Activated gamma-delta T cell (primary cell): Measurements from ENCODE around the gene PARVB.

Experiments used
- DNase-seq: peaks from one replicate; lab custom pipeline; 2025; lab: John Stamatoyannopoulos, UW

The PARVB gene

GRCh38 chr22:44183287-44183588, 159.1 kb downstream of the PARVB start:
- no peak for DNase-seq

DNA sequence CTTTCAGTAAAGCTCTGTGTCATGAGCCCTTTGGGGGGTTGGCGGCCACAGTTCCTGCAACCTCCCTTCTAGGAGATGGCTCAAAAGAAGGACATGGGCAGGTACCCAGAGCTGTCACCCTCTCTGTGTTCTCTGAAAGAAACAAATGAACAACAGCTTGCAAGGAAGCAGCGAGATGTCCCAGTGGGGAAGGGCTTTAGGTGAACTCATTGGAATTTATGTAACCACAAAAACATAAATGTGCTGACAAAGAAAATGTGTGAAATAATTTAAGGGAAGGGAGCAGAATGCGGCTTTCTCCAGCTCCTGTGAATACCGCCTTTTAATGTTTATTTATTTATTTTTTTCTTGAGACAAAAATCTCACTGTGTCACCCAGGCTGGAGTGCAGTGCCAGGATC, 159.9 kb downstream of the PARVB start:
- no peak for DNase-seq

DNA sequence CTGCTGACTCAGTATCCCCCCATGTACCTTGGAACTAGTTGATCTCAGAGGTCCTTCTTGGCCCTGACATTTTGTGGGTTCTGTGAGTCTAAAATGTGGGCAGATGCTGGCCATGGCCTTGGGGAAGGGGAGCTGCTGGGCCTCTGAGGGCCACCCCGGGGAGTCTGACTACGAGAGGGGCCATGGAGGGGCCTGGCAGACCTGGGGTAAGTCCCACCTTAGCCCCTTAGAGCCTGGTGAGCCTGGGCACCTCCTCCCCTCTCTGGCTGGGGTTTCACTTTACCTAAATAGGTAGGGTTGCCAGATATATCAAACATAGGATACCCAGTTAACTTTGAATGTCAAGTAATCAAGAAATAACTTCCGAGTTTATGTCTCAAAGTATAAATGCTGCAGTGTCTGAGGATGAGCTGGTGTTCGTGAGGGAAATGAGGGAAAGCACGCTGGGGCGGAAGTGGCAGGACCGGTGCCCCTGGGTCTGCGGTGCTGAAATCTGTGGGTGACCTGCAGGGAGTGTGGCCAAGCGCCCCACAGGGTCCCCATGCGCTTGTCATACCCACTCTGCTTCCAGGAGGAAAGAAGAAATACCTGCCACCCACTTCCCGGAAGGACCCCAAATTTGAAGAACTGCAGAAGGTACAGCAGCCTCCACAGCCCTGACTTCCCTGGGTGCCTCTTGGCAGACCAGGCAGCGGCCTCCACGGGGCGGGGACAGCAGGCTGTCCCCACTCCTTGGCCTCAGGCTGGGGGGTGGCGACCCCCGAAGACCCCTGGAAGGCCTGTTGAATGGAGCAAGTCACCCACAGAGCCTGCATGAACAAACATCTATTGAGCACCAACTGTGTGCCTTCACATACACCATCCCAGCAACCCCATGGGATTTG, 161.4 kb downstream of the PARVB start:
- no peak for DNase-seq

GRCh38 chr22:44186121-44186510, 162.0 kb downstream of the PARVB start:
- DNase-seq, result no peak

GRCh38 chr22:44186737-44187136, 162.6 kb downstream of the PARVB start:
- no peak for DNase-seq

GRCh38 chr22:44187652-44188230, 163.6 kb downstream of the PARVB start:
- no peak for DNase-seq

- DNase-seq, result no peak
Observed at GRCh38 chr22:44188316-44188715, 164.2 kb downstream of the PARVB start.

GRCh38 chr22:44188986-44189630, 165.0 kb downstream of the PARVB start:
- DNase-seq, result no peak

DNA sequence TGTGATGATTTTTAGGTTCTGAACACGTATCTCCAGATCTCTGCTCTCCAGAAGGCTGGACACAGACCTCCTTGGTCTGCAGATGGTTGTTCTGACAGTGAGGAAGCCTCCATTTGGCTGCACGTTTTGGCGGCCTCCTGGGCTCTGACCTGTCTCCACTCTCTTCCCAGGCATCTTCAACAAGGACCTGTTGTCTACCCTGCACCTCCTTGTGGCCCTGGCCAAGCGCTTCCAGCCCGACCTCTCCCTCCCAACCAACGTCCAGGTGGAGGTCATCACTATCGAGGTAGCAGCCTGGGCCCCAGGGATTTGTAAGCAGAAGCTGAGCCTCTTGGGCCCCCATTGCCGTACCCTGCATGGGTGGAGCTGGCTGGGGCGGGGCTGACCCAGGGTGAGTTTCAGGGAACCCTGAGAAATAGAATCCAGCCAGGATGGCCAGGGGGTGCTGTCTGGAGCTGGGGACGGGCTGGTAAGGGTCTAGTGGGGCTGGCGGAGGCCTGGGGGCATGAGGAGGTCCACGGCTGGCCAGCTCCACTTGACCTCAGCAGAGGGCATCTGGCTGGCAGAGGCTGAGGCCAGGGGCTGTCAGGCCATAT, 166.4 kb downstream of the PARVB start:
- DNase-seq, result no peak

DNA sequence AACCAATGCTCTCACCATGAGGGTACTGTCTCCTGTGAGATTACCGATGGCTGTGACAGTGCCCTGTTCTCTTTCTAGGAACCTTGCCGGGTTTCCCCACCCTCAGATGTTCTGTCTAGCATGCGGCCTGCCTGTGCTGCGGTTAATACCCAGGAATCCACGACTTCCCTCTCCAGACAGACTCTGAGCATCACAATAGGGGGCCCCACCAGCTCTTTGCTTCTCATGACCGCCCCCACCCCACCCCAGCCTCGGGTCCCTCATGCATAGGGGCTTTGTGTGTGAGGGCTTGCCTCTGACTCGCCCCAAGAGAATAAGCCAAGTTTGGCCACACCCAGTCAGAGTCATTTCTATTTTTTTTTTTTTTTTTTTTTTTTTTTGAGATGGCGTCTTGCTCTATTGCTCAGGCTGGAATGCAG, 166.9 kb downstream of the PARVB start:
- DNase-seq, result no peak

DNA sequence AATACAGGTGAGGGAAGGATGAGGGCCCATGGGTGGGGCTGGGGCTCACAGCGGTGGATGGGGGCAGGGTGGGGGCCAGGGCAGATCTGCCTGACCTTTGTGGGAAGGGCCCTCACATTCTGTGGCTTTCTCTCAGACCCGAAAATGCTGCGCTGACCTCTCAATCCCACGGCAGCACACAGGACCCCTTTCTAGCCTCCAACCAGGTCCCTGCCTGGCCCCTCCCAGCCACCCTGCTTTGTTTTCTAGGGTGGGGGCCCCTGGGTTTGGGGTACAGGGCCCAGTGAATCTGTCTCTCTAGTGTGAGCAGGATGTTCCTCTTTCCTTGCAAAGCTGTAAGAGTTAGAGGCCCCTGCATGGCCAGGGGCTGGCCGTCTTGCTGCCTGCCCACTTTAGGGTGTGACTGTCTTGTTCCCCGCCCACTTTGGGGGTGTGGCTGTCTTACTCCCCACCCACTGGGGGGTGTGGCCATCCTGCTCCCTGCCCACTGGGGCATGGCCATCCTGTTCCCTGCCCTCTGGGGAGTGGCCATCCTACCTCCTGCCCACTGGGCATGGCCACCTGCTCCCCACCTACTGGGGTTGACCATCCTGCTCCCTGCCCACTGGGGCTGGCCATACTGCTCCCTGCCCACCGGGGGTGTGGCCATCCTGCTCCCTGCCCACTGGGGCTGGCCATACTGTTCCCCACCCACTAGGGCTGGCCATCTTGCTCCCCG, 168.2 kb downstream of the PARVB start:
- no peak for DNase-seq

DNA sequence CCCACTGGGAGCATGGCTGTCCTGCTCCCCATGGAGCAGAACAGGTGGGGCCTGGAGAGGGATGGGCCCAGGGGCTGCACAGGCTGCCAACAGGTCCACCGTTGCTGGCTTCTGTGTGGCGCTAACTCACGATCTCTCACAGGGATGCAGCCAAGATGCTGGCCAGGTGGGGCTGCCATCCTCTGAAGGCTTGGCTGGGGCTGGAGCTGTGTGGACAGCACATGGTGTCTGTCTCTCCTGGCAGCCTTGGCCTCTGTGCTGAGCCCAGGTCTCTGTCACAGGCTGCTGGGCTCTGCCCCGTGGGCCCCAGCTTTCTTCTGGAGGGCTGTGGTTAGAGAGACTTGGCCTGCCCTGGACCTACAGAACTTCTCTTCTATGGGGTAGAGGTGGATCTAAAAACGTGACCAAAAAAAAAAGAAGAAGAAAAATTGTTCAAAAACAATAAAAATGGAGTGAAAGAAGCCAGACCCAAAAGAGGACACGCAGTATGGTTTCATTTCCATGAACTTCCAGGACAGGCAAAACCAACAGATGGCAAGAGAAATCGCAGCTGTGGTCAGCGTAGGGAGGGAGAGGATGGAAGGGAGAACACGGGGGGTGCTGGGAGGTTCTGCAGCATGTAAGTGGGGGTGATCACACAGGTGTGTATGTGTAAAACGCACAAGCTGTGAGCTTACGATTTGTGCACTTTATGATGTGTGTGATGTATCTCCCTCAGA, 168.9 kb downstream of the PARVB start:
- DNase-seq, result no peak

DNA sequence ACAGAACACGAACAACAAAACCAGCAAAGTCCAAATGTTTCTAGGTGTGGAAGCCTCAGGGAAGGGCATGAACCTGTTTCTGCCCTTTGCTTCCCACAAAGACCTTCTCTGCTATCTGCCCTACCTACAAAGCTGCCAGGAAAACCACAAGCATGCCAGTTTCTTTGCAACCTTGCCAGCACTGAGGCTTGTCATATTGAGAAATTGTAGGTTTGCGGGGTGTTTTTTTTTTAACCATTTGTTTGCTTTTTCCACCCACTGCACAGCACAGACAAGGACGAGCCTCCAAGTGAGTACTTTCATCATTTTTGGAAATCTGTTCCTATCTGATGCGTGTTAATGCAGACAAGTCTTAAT, 169.4 kb downstream of the PARVB start:
- DNase-seq, result no peak

GRCh38 chr22:44194569-44194968, 170.5 kb downstream of the PARVB start:
- DNase-seq, result no peak

GRCh38 chr22:44195189-44195871, 171.2 kb downstream of the PARVB start:
- no peak for DNase-seq

DNA sequence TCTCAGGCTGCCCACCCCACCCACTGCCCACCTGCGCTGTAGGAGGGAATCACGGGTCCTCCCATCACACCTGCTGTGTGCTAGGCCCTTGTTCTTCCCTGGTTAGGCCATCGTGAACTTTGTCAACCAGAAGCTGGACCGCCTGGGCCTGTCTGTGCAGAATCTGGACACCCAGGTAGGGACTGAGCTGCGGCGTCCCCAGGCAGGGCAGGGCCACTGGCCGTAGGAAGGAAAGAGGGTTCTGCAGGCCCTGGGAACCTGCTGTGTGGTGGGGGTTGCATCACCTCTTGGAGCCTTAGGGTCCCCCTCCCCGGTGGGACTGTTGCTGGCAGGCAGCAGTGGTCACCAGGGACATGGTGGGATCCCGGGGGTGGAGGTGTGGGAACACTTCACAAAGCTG, 172.1 kb downstream of the PARVB start:
- no peak for DNase-seq

DNA sequence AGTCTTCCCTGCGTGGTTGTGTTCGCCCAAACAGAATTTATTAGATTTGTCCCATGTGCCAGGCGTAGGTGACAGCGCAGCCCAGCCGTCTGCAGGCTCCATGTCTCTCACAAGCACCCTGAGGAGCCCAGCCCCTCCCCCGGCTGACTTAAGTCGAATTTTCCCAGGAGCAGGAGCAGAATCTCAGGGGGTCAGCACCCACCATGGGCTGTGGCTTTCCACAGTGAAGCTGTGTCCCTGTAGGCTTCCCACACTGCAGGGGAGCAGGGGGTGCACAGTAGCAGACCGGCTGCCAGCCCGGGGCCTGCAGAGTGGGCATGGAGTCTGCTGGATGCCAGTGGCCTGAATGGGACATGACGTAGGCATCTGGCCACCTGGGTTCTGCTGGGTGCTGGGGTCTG, 172.6 kb downstream of the PARVB start:
- DNase-seq, result no peak

DNA sequence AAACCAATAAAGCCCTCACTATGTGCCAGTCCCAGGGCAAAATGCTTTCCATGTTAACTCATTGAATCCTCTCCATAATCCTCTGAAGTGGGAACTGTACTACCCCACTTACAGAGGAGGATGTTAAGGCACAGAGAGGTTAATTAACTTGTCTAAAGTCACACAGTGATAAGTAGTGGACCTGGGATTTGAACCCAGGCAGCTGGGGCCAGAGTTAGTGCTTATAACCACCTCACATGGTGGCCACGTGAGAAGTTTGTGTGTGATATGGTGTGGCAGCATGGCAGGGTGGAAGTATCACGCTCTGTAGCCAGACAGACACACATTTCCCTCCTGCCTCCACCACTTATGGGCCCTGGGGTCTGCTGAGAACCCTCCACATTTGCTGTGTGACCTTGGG, 173.2 kb downstream of the PARVB start:
- no peak for DNase-seq

- no peak for DNase-seq
Observed at GRCh38 chr22:44199164-44199563, 175.1 kb downstream of the PARVB start.

DNA sequence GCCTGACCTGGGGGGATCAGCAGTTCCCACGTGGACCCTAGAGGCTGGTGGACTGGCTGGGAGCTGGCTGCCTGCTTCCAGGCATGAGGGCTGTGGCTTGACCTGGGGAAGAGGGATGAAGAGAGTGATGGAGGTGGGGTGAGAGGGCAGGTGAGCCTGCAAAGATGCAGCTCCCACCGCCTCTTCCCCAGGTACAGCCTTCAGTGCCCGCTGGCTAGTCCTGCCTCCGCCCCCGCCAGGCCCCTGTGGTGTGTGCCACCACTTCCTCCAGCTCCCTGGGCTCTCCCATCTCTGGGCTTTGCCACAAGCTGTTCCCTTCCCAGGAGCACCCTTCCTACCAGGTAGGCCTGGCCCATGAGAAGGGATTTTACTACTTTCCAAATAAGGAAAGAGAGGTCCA, 175.8 kb downstream of the PARVB start:
- DNase-seq, result no peak

DNA sequence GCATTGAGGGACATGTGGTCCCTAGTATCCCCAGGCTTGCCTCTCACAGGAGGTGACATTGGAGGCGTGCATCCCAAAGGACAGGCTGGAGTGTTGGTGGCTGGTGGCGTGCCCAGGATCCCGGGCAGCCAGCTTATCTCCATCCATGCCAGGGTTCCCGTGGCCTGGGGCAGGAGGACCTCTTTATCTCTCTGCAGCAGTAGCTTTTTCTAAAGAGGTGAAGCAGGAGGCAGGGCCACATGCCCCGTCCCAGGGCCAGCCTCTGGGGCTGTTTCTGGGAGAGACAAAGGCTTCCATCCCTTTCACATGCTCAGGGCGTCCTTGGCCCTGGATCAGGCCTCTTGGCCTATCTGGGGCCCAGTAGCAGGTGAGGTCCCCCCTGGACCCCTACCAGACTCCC, 176.3 kb downstream of the PARVB start:
- DNase-seq, result no peak
